ENCODE data around the gene ABCG5. TPM values are rescaled to one million over a fixed set of nuclear protein-coding genes. Genes with fewer than 3 reads are reported as not detected.

The ABCG5 gene
- total RNA-seq, 1 donor from 2014 or later = not detected

DNA sequence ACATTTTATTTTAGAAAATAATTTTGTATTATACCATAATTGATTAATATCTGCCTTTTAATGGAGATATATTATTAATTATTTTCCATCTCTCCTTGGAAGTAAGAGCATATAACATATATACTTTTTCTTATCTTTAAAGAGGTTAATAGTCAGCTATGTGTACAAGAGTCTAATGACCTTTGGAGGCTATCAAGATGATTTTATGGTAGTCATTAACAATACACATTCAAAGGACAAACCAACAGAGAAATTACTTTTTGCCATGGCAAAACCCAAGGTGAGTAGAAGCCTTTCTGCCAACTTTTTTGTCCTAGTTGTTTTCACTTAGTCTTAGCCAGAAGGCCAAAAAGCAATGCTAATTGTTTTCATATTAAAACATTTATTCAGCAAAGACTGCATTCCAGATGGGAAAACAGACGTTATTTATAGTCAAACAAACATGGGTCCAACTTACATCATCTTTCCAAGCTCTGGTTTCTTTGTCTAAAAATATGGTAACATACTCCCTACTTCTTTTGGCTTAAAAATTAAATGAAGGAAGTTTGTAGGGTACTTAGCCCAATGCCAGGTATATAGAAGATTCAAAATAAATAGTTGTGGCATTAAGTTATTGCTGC lies 74.4 kb downstream of the ABCG5 start:
- DNase-seq (ENCODE audit: low read depth) = no peak
- H3K4me3 ChIP-seq (ENCODE audit: low read depth, low read length) = no peak overlapping the region
- TF ChIP-seq, protein P1, sequence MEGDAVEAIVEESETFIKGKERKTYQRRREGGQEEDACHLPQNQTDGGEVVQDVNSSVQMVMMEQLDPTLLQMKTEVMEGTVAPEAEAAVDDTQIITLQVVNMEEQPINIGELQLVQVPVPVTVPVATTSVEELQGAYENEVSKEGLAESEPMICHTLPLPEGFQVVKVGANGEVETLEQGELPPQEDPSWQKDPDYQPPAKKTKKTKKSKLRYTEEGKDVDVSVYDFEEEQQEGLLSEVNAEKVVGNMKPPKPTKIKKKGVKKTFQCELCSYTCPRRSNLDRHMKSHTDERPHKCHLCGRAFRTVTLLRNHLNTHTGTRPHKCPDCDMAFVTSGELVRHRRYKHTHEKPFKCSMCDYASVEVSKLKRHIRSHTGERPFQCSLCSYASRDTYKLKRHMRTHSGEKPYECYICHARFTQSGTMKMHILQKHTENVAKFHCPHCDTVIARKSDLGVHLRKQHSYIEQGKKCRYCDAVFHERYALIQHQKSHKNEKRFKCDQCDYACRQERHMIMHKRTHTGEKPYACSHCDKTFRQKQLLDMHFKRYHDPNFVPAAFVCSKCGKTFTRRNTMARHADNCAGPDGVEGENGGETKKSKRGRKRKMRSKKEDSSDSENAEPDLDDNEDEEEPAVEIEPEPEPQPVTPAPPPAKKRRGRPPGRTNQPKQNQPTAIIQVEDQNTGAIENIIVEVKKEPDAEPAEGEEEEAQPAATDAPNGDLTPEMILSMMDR (conservative IDR thresholded peaks at IDR 0.05; ENCODE audit: low read depth, low read length) = no peak

DNA sequence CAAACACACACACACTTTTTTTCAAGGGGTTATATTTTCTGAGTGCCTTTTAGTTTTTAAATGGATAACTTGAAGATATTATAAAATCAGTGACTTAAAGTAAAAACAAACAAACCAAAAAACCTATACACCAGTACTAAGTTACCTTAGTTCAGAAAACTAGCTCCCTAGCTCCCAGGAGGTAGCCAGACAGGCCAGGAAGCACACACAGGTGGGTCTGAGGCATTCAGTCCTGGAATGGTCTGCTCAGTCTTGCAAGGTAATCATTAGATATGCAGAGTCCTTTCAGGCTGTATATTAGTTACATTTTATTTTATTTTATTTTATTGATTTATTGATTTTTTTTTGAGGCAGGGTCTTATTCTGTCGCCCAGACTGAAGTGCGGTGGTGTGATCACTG lies 75.5 kb downstream of the ABCG5 start:
- no peak for DNase-seq (ENCODE audit: low read depth)
- no peak overlapping the region for H3K4me3 ChIP-seq (ENCODE audit: low read depth, low read length)
- TF ChIP-seq, protein P1 (conservative IDR thresholded peaks at IDR 0.05; ENCODE audit: low read depth, low read length) = no peak

Other genes starting within 250 kb of the ABCG5 start
- 11.0 and 18.6 TPM in 2 replicates for gene THADA, start 242.8 kb downstream of the ABCG5 start, total RNA-seq
- gene PLEKHH2, start 201.6 kb downstream of the ABCG5 start, total RNA-seq = 2.7 and 4.2 TPM in 2 replicates
- 0.29 and 1.1 TPM in 2 replicates for gene C1GALT1C1L, start 162.4 kb downstream of the ABCG5 start, total RNA-seq
- gene DYNC2LI1, start 64.8 kb downstream of the ABCG5 start, total RNA-seq = 15.1 and 37.0 TPM in 2 replicates
- not detected in 2 replicates for gene ABCG8, start 132 bp upstream of the ABCG5 start, total RNA-seq
- 57.5 and 64.4 TPM in 2 replicates for gene LRPPRC, start 157.2 kb upstream of the ABCG5 start, total RNA-seq

Data from epithelial cell of proximal tubule (primary cell).